H1 (cell line): ENCODE data around the gene THRB. TPM values are rescaled to one million over a fixed set of nuclear protein-coding genes. Genes with fewer than 3 reads are reported as not detected.

ENCODE experiments used
- CTCF ChIA-PET: fragments of 300-600 bp; sonication (Branson Sonifier 250); formaldehyde crosslinking; loops from one replicate; lab custom pipeline; 2021; ENCODE audit not compliant: partially characterized antibody; lab: Charles Lee
- POLR2A ChIA-PET: fragments of 300-600 bp; sonication (Branson Sonifier 250); formaldehyde crosslinking; loops from one replicate; lab custom pipeline; 2021; ENCODE audit warnings: inconsistent platforms; ENCODE audit not compliant: partially characterized antibody; lab: Charles Lee
- DNase-seq, 2 experiments: peaks; one replicate each; pipeline versions ENCODE4 v3.0.0 to v3.0.0-alpha.2; 2010 to 2022; ENCODE audit warnings: low spot score in 2 of 2, low read depth in 1 of 2, mixed read lengths in 1 of 2
- FAIRE-seq: peaks from 2 replicates; lab custom pipeline; 2011; peaks lifted over from hg19 to GRCh38; lab: Jason Lieb, UNC
- H2AFZ ChIP-seq: 2 replicates; pipeline ENCODE4 v1.8.1; 2012; ENCODE audit warnings: low read length, inconsistent platforms
- H2AK5ac ChIP-seq: 2 replicates; pipeline ENCODE4 v1.6.1; 2013; ENCODE audit warnings: low read depth, low read length
- H2BK120ac ChIP-seq: replicated peaks from 2 replicates; pipeline ENCODE3; 2013; ENCODE audit warnings: low read depth, low read length, inconsistent platforms
- H2BK12ac ChIP-seq: 2 replicates; pipeline ENCODE4 v1.6.1; 2013; ENCODE audit warnings: low read depth, low read length
- H2BK15ac ChIP-seq: 2 replicates; pipeline ENCODE4 v1.6.1; 2013; ENCODE audit warnings: low read length
- H2BK20ac ChIP-seq: 2 replicates; pipeline ENCODE4 v1.6.1; 2013; ENCODE audit warnings: low read length
- H2BK5ac ChIP-seq: 2 replicates; pipeline ENCODE4 v1.6.1; 2013; ENCODE audit warnings: low read depth, low read length
- H3K14ac ChIP-seq: 2 replicates; pipeline ENCODE4 v1.6.1; 2013; ENCODE audit warnings: inconsistent platforms; ENCODE audit not compliant: insufficient read length
- H3K18ac ChIP-seq: 2 replicates; pipeline ENCODE4 v1.6.1; 2013; ENCODE audit warnings: low read length; ENCODE audit errors: extremely low read depth
- H3K23ac ChIP-seq: 2 replicates; pipeline ENCODE4 v1.6.1; 2013; ENCODE audit warnings: inconsistent platforms; ENCODE audit not compliant: insufficient read length
- H3K23me2 ChIP-seq: 2 replicates; pipeline ENCODE4 v1.6.1; 2013; ENCODE audit warnings: low read depth, low read length
- H3K27ac ChIP-seq: 2 replicates; pipeline ENCODE4 v1.6.1; 2011; ENCODE audit warnings: low read depth, low read length, inconsistent platforms
- H3K27me3 ChIP-seq, 4 experiments: replicated peaks in 1 of 4; 1 replicate in 1 of 4; 2 replicates in 3 of 4; pipeline versions ENCODE4 v1.6.1 to v1.8.1; 2011 to 2013; ENCODE audit warnings: low read length in 3 of 4, mild to moderate bottlenecking in 3 of 4, inconsistent platforms in 2 of 4, mixed read lengths in 2 of 4, moderate library complexity in 1 of 4; ENCODE audit not compliant: control insufficient read depth in 3 of 4, insufficient read depth in 3 of 4; ENCODE audit errors: extremely low read depth in 1 of 4
- H3K36me3 ChIP-seq, 4 experiments: 2 replicates each; pipeline versions ENCODE4 v1.6.1 to v1.8.1; 2011 to 2013; ENCODE audit warnings: mild to moderate bottlenecking in 4 of 4, low read length in 3 of 4, moderate library complexity in 2 of 4, control low read depth in 1 of 4, inconsistent platforms in 1 of 4; ENCODE audit not compliant: insufficient read depth in 4 of 4, control insufficient read depth in 2 of 4
- H3K4ac ChIP-seq: replicated peaks from 2 replicates; pipeline ENCODE3; 2013; ENCODE audit warnings: low read length, low read depth, mixed read lengths, inconsistent platforms; ENCODE audit not compliant: insufficient read length
- H3K4me1 ChIP-seq, 4 experiments: replicated peaks in 1 of 4; 1 replicate in 1 of 4; 2 replicates in 3 of 4; pipeline versions ENCODE4 v1.6.1 to v1.8.1; 2011 to 2013; ENCODE audit warnings: low read length in 3 of 4, inconsistent platforms in 2 of 4, mixed read lengths in 1 of 4; ENCODE audit not compliant: insufficient read depth in 4 of 4, control insufficient read depth in 3 of 4
- H3K4me2 ChIP-seq, 2 experiments: 2 replicates each; pipeline versions ENCODE4 v1.6.1 to v1.8.1; 2011 to 2013; ENCODE audit warnings: low read depth in 2 of 2, low read length in 2 of 2, control low read depth in 1 of 2, inconsistent platforms in 1 of 2, mild to moderate bottlenecking in 1 of 2; ENCODE audit not compliant: insufficient read depth in 1 of 2
- H3K4me3 ChIP-seq, 4 experiments: fragments of 200-600, 300-600 bp in 1 of 4; sonication (generic), shearing (Covaris generic), sonication (Bioruptor Twin) in 1 of 4; 2 replicates each; pipeline versions ENCODE4 v1.5.1 to v1.8.1; 2011 to 2016; ENCODE audit warnings: low read length in 4 of 4, low read depth in 3 of 4, control low read depth in 2 of 4, inconsistent platforms in 2 of 4, mild to moderate bottlenecking in 2 of 4, mixed read lengths in 1 of 4, moderate library complexity in 1 of 4; ENCODE audit not compliant: insufficient read depth in 2 of 4; ENCODE audit errors: extremely low read depth in 1 of 4
- H3K56ac ChIP-seq: replicated peaks from 2 replicates; pipeline ENCODE3; 2013; ENCODE audit warnings: low read depth, mild to moderate bottlenecking, mixed read lengths, low read length, inconsistent platforms; ENCODE audit not compliant: insufficient read length
- H3K79me1 ChIP-seq: 2 replicates; pipeline ENCODE4 v1.6.1; 2013; ENCODE audit warnings: low read depth, low read length, control low read depth
- H3K79me2 ChIP-seq, 2 experiments: 2 replicates each; pipeline versions ENCODE4 v1.6.1 to v1.8.1; 2012 to 2013; ENCODE audit warnings: low read length in 2 of 2, mild to moderate bottlenecking in 2 of 2, inconsistent platforms in 1 of 2; ENCODE audit not compliant: insufficient read depth in 2 of 2, control insufficient read depth in 1 of 2
- H3K9ac ChIP-seq, 4 experiments: replicated peaks in 1 of 4; 1 replicate in 1 of 4; 2 replicates in 3 of 4; pipeline versions ENCODE4 v1.6.1 to v1.8.1; 2011 to 2013; ENCODE audit warnings: low read depth in 3 of 4, low read length in 3 of 4, control low read depth in 2 of 4, mild to moderate bottlenecking in 2 of 4, moderate library complexity in 2 of 4, inconsistent platforms in 1 of 4; ENCODE audit errors: extremely low read depth in 1 of 4
- H3K9me3 ChIP-seq, 2 experiments: 2 replicates each; pipeline versions ENCODE4 v1.6.1 to v1.8.1; 2012 to 2013; ENCODE audit warnings: mild to moderate bottlenecking in 2 of 2, moderate library complexity in 2 of 2, control low read depth in 1 of 2, inconsistent platforms in 1 of 2, low read depth in 1 of 2, low read length in 1 of 2, mixed read lengths in 1 of 2; ENCODE audit not compliant: insufficient read depth in 2 of 2
- H4K20me1 ChIP-seq, 2 experiments: replicated peaks in 1 of 2; 2 replicates each; pipeline versions ENCODE3 to v1.8.1; 2011 to 2013; ENCODE audit warnings: inconsistent platforms in 2 of 2, low read length in 2 of 2, mild to moderate bottlenecking in 1 of 2; ENCODE audit not compliant: insufficient read depth in 2 of 2, control insufficient read depth in 1 of 2
- H4K5ac ChIP-seq: 2 replicates; pipeline ENCODE4 v1.6.1; 2013; ENCODE audit warnings: low read length, low read depth, mixed read lengths, inconsistent platforms; ENCODE audit not compliant: insufficient read length
- H4K8ac ChIP-seq: 2 replicates; pipeline ENCODE4 v1.8.0; 2013; ENCODE audit warnings: mild to moderate bottlenecking, moderate library complexity, low read length, inconsistent platforms; ENCODE audit not compliant: insufficient read depth; ENCODE audit errors: extremely low read depth
- H4K91ac ChIP-seq: replicated peaks from 2 replicates; pipeline ENCODE3; 2013; ENCODE audit warnings: low read length, mixed read lengths, inconsistent platforms; ENCODE audit not compliant: insufficient read length
- CBX8 ChIP-seq: fragments of 300-800, 300-1000 bp; sonication (generic); IDR thresholded peaks from 2 replicates; pipeline ENCODE4 v1.7.1; 2016; ENCODE audit warnings: low read depth, low read length, borderline replicate concordance
- CHD2 ChIP-seq: IDR thresholded peaks from 2 replicates; pipeline ENCODE4 v1.6.1; 2012; ENCODE audit warnings: low read length, improper control_type of control experiment
- FOSL1 ChIP-seq: IDR thresholded peaks from 2 replicates; pipeline ENCODE4 v1.6.1; 2011; ENCODE audit warnings: mild to moderate bottlenecking, low read depth, low read length, moderate library complexity; ENCODE audit not compliant: insufficient read depth
- MAFK ChIP-seq: IDR thresholded peaks from 2 replicates; pipeline ENCODE4 v1.6.1; 2012; ENCODE audit warnings: low read depth, mild to moderate bottlenecking, improper control_type of control experiment, low read length
- NANOG ChIP-seq: IDR thresholded peaks from 2 replicates; pipeline ENCODE4 v1.6.1; 2011; ENCODE audit warnings: low read length, low read depth, mild to moderate bottlenecking, inconsistent platforms; ENCODE audit not compliant: insufficient read depth, poor library complexity, severe bottlenecking
- PHF8 ChIP-seq: fragments of 200-600 bp; sonication (generic); conservative IDR thresholded peaks from 2 replicates; pipeline ENCODE4 v1.7.1; 2012; ENCODE audit warnings: low read depth, mild to moderate bottlenecking, inconsistent platforms, low read length, moderate library complexity
- RAD21 ChIP-seq, 2 experiments: IDR thresholded peaks in 1 of 2; conservative IDR thresholded peaks in 1 of 2; 2 replicates each; pipeline ENCODE4 v1.6.1; 2011; ENCODE audit warnings: low read depth in 2 of 2, low read length in 2 of 2, improper control_type of control experiment in 1 of 2, inconsistent platforms in 1 of 2, mild to moderate bottlenecking in 1 of 2, moderate library complexity in 1 of 2
- SP2 ChIP-seq: IDR thresholded peaks from 2 replicates; pipeline ENCODE4 v1.6.1; 2012; ENCODE audit warnings: mild to moderate bottlenecking, low read length, inconsistent platforms
- SUZ12 ChIP-seq: fragments of 200-600 bp; sonication (generic); IDR thresholded peaks from 2 replicates; pipeline ENCODE4 v1.6.1; 2012; ENCODE audit warnings: mild to moderate bottlenecking, inconsistent platforms, low read length, moderate library complexity, mixed read lengths
- WGBS, 2 experiments: shearing (Covaris generic) in 1 of 2; methylation state at CpG; one replicate each; pipeline versions ENCODE4 v1.1.6 to v1.1.7; 2013 to 2015; ENCODE audit warnings: low lambda C conversion rate in 2 of 2, mixed read lengths in 2 of 2, inconsistent platforms in 1 of 2, low coverage in 1 of 2, missing lambda C conversion rate in 1 of 2; ENCODE audit not compliant: insufficient replicate concordance in 2 of 2, insufficient coverage in 1 of 2, insufficient read length in 1 of 2; ENCODE audit errors: extremely low coverage in 1 of 2, missing lambda C conversion rate in 1 of 2; 5-methylcytosine and 5-hydroxymethylcytosine counted together
- polyA plus RNA-seq, 7 experiments: library from polyadenylated mRNA; depleted of rRNA in 3 of 7; stranded (reverse) in 5 of 7; unstranded in 2 of 7; fragments of >200 nt in 5 of 7; fragments of 200-250 nt in 2 of 7; gene quantifications; 1 replicate in 5 of 7; 2 replicates in 1 of 7; 4 replicates in 1 of 7; pipeline versions ENCODE4 v1.2.1 to v1.2.3, GENCODE V29; 2011 to 2013; ENCODE audit warnings: missing spikeins in 2 of 7, mixed read lengths in 2 of 7
- total RNA-seq: library from RNA; stranded (reverse); fragmentation: NEBNext Ultra II Directional; extraction: Animal tissue kit (Norgen Biotek cat#: 25700); gene quantifications from 2 replicates; pipeline ENCODE4 v1.2.1, GENCODE V29; 2021

Gene THRB
- total and polyA plus RNA-seq, 2 of the 8 experiments (the other 6 are each of a cell fraction or from before 2014, with no cell fraction given) = 0.98 to 3.9 TPM

GRCh38 chr3:24530471-24530870 is 35.8 kb upstream of the THRB start:
- 90% methylated on average over 4 of the region's 4 CpGs; no CpG with 5 or more reads in 1 of the 2 experiments for WGBS, 2 experiments
- Histone ChIP-seq H3K79me2 (no peaks in the 10 kb centered on the region), H3K4me1 (no peaks in the 10 kb centered on the region; a peak in 1 of 7 replicates), H3K18ac (no peak overlapping the region), H2BK20ac (no peak overlapping the region), H3K36me3 (no peaks in the 10 kb centered on the region), H3K4ac (no peak overlapping the region), H2AK5ac (no peak overlapping the region), H3K4me3 (no peak overlapping the region), H4K8ac (no peak overlapping the region), H2BK12ac (no peak overlapping the region), H4K5ac (no peak overlapping the region), H3K27ac (no peak overlapping the region), H4K20me1 (no peaks in the 10 kb centered on the region), H3K79me1 (no peaks in the 10 kb centered on the region), H2BK5ac (no peak overlapping the region), H3K14ac (no peak overlapping the region), H3K23me2 (no peaks in the 10 kb centered on the region), H2AFZ (no peak overlapping the region), H2BK120ac (no peak overlapping the region), H3K9ac (no peak overlapping the region), H3K56ac (no peak overlapping the region), H3K9me3 (no peaks in the 10 kb centered on the region), H3K27me3 (no peaks in the 10 kb centered on the region), H4K91ac (no peak overlapping the region), H3K4me2 (no peak overlapping the region), H3K23ac (no peak overlapping the region), H2BK15ac (no peak overlapping the region)
- TF ChIP-seq CHD2 (no peak), CBX8 (no peak), FOSL1 (no peak), NANOG (no peak), MAFK (no peak), SP2 (no peak), RAD21 (IDR thresholded peaks at IDR 0.05 in 1 of 2, conservative IDR thresholded peaks at IDR 0.05 in 1 of 2; ENCODE audit: low read depth in 2 of 2, low read length in 2 of 2) (no peak), PHF8 (no peak), SUZ12 (no peak)
- DNase-seq = no peak
- CTCF ChIA-PET = interaction anchor here (0.7 to 0.9 kb wide), 2 partner anchors 36 to 91 kb away, joined by 3 read pairs; no protein-coding TSS in a partner anchor
- FAIRE-seq = no peak
- POLR2A ChIA-PET = no interaction called here
